Measurements from ENCODE around the gene TRIM8.
A peak's percentile ranks its signal among the peaks of the same experiment; 100 is the strongest.

Gene TRIM8, protein sequence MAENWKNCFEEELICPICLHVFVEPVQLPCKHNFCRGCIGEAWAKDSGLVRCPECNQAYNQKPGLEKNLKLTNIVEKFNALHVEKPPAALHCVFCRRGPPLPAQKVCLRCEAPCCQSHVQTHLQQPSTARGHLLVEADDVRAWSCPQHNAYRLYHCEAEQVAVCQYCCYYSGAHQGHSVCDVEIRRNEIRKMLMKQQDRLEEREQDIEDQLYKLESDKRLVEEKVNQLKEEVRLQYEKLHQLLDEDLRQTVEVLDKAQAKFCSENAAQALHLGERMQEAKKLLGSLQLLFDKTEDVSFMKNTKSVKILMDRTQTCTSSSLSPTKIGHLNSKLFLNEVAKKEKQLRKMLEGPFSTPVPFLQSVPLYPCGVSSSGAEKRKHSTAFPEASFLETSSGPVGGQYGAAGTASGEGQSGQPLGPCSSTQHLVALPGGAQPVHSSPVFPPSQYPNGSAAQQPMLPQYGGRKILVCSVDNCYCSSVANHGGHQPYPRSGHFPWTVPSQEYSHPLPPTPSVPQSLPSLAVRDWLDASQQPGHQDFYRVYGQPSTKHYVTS

DNA sequence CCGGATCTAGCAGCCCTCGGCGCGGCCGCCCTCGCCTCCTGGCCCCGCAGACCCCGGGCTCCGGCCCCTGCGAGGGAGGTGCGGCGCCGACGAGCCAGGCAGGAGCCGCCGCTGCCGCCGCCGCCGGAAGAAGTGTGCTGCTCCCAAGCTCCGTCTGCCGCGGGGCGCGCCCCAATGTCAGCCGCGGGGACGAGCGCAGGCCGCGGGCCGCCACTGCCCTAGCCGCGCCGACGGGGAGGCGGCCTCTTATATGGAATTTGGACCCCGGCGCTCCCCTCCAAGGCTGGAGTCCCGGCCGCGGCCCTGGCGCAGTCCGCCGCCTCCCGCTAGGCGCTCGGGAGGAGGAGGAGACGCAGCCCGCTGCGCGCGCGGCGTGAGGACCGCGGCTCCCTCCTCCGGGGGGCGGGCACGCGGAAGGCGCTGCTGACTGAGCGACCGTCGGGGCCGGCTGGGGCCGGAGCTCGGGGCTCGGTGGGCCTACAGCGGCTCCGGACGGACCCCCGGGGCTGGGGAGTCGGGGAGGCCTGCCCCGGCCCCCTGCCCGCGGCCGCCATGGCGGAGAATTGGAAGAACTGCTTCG is at the start of gene TRIM8:
TRIM8 (plus strand) TSS at position 414 of the 580 bp plus-strand sequence; CDS start at position 553, 139 bp downstream.
- peak in 3 of 4 experiments; percentile 28 to 57 (median 35) for DNase-seq

DNA sequence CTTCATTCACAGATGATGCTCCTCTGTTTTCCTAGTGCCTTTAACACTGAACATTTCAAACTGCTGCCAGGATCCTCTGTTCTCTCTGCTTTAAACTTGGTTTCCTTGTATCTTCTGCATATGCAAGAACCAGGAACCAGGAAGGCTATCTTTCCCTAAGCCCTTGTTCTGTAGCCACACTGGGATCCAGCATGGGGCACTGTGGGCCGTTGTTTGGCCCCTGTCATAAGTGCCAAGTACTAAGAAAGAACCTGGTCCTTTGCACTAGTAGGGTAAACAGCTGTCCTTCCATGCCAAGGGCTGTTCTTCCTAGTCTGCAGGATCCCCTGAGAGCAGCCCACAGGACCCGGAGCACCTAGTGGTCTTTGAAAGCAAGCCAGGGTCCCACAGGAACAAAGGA is 49.0 kb upstream of the TRIM8 start:
- DNase-seq = no peak

DNA sequence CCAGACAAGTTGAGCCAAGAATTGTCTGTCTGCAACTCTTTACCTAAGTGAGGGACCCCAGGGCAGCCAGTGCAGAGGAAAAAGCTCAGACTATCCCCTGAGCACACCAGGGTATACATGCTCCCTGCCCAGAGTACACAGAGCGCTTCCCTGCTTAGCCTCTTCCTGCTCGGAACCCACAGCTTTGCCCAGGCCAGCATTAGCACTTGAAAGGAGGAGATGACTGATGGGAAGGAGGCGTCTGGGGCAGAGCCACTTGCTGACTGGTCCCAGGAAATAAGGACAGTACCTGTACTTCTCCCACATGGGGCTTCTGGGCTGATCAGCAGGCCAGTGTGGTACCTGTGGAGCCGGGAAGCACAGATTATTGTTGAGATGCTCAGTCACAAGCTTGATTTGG is 48.4 kb upstream of the TRIM8 start:
- no peak for DNase-seq

DNA sequence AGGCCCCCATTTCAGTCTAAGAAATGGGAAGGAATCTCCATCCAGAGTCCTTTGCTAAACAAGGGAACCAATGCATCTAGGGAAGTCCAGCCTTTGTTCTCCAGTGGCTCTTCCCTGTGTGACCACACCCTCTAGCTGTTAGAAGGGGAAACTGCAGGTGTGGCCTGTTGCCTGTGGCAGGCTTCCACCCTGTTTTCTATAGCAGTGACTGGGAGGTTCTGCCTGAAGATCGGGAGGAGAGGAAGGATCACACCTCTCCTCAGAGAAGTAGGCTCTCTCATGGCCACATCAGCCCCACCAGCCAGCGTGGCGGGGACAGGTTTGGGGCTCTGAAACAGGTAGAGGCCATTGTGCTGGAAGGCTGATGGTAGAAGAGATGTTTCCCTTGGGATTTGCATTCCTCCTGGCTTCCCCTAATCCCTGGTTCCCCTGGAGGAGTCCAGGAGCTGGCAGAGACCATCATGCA is 47.7 kb upstream of the TRIM8 start:
- DNase-seq = no peak

DNA sequence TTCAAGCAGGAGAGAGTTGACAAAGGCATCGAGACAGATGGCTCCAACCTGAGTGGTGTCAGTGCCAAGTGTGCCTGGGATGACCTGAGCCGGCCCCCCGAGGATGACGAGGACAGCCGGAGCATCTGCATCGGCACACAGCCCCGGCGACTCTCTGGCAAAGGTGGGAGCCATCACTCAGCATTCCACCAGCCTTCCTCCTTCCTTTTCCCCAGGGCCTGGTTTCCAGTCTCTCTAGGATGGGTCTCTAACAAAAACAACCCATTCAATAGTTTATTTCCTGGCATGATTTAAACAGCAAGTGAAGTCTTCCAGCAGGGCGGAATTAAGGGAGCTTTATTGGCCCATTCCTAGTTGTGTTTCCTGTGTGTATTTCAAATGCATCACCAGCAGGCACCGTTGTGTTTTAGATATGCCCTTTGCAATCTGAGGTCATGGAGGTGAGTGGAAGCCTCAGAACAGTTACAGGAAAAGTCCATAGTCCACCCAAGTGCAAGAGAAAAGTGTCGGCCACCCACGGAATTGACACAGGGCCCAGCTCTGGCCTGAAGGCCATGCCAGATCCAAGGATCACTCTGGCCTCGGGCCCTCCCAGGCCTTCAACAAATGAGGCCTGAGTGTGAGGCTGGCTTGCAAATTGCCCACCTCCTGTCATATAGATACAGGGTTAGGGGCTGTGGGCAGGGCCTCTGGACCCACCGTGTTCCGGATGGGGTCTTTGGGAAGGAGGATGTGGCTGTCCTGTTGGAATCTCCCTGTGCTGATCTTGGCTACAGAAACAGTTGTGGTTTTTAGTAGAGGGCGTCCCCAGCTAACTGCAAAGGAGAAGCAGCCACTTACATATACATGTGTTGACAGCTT is 46.9 kb upstream of the TRIM8 start:
- DNase-seq = no peak

DNA sequence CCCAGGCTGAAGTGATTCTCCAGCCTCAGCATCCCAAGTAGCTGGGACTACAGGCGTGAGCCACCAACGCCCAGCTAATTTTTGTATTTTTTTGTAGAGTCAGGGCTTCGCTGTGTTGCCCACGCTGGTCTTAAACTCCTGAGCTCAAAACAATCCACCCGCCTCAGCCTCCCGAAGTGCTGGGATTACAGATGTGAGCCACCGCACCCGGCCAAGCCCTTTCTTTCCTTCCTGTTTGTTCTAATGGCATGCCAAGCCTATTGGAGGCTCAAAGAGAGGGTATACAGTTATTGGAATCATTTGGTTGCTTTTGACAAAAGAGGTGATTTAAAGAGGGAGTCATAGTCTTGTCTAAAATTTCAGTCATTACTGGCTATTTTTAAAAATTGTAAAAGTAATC is 46.0 kb upstream of the TRIM8 start:
- no peak for DNase-seq

DNA sequence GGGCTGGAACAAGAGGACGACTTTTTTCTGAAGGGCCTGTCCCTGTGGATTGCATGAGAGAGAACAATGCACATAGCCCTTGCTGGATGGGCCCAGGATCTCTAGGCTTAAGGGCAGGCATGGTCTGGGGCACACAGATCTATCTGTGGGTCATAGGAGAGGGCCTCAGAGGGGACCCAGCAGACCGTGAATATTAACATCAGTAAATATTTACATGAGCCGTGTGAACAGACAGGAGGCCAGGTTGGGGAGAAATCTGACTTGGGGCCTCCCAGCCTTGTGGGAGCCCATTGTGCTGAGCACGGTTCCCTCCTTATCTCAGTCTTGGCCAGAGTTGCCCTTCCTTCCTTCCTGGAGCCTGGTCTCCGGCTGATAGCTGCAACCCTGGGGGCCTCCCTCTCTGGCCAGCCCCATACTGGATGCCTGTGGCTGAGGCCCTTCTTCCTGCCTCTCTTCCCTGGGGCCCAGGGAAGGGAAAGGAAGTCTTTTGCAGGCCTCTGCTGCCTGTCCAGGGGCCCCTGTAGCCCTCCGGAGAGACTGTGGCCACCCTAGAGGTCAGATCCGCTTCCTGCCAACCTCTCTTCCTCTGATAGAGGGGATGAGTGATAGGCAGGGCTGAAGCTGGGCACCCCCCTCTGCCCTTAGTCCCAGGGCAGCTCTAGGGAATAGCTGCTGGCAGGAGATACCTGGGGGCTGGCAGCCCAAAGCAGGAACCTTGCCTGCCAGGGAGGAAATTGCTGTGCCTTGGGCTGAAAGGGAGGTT is 44.5 kb upstream of the TRIM8 start:
- no peak for DNase-seq

DNA sequence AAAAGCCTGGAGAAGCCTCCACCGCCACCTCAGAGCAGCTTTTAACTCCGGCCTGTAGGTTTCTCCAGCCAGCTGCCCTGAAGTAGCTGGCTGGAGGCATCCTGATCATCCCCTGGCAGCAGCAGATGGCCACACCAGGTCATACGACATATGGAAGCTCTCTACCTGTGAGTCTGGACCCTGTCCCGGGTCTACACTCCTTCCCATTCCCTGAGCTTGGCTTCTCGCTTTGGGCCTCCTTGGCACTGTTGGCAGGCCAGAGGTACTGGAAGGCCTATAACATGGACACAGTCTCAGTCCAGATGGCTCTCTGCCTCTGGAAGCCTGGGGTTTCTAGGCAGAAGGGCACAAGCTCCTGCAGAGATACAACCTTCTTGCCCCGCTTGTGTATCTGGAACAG is 43.5 kb upstream of the TRIM8 start:
- no peak for DNase-seq

DNA sequence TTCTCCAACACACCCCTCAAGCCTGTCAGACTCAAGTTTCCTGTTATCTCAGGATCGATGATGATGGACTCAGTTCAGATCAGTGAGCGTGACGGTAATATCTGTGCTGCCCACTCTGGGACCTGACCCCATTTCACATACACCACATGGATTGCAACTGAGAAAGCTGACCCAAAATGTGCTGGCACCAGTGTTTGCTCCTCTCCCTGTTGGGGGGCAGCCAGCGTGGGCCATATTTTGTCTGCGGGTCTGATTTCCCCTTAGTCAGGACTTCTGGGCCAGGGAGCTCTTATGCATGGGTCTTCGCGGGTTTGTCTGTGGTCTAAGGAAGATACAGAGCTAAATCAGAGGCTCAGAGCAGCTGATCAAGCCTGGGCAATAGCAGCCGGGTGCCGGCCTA is 42.6 kb upstream of the TRIM8 start:
- no peak for DNase-seq

DNA sequence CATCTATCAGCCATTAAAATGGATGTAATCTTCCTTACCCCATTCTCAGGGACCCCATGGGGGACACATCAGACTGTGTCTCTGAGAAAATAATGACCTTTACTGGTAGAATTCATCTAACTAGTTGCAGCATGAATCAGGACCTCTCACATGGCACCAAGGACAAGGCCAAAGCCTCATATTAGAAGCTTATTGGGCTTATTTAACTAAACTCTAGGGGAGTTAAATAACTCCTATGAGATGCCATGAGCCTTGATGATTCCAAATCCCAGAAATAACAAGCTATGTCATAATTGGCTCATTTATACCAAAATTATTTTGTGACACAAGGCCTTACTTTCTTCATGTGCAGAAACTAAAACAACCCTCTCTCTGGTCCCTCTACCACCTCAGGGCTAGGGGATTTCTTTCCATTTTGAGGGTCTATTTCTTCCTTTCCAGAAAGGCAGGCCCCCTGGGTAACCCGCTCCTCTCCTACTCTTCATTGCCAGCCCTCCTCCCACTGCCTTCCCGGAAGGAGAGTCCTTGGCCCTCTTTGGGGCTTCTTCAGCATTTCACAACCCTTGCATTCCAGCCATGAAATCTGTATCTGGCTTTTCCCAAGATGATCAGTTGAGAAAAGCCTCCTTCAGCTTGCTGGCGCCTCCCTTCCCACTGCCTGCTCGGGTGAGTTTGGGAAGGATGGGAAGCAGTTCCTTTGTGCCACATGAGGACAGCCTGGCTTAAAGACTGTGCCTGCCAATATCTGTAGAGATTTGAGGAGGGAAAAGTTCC is 41.8 kb upstream of the TRIM8 start:
- no peak for DNase-seq

DNA sequence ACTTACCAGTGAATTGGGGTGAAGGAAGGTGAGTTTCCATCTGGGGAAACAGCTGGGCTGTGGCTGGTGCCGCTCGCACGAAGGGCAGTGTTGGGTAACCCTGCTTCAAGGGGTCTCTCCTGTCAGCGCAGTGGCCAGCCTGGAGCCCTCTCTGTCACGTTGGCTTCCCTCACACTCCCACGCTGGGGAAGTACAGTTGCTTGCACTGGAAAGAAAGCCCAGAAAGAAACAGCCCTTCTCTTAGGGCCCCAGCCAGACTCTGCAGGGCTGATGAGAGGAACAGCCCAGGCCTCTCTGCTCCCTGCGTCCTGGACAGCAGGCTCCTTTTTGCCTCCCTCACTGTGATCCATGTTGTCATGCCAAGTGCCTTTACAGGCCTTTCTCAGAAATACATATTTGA is 40.3 kb upstream of the TRIM8 start:
- no peak for DNase-seq

DNA sequence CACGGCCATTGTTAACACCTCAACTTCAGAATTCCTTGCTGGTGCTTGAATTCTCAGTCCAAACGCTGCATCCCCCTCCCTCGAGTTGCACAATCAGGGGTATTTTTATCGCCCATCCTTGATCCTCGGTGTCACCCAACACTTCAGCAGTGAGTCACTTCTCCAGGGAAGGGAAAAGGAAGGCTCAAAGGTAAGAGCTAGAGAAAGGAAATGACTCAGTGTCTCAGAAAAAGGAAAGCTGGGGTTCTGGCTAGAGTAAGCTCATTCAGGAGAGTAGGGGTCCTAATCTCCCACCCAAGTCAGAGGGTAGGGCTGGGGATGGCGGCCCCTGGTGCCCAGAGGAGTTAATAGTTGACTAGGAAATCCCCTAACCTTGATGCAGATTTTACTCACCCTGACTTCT is 39.8 kb upstream of the TRIM8 start:
- DNase-seq = no peak

DNA sequence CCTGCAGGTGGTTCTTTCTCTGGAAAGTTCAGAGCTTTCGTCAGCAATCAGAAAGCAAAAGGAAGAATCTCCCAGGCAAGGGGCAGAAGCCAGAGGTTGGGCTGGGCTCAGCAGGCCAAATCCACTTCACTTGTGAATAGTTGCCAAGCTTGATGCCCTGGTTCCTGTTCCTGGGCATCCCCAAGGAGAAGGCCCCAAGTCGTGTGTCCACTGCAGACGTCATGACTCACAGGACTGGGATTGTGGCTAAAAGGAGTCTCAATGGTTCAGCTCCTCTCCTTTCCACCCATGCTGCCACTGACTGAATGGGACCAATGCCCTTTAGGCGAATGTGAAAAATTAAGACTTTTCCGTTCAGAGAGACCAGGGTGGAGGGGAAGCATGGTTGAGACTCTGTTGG is 38.6 kb upstream of the TRIM8 start:
- DNase-seq = no peak

DNA sequence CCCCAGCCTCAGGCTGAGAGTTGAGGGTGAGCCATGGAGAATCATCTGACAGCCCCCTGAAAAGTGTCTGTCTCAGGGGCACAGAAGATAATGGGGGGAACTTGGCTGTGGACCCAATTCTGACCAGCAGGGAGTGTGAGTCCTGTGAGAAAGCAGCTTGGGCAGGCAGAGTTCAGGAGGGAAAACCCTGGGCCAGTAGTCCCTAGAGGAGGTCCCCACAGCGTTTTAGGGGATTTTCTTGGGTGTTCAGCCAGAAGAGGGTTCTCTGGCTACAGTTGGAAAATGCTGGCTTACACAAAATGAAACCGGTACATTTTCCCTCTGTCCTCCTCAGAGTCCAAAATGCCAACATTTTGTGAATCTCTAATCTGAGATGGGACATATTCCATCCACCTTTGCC is 35.8 kb upstream of the TRIM8 start:
- no peak for DNase-seq

DNA sequence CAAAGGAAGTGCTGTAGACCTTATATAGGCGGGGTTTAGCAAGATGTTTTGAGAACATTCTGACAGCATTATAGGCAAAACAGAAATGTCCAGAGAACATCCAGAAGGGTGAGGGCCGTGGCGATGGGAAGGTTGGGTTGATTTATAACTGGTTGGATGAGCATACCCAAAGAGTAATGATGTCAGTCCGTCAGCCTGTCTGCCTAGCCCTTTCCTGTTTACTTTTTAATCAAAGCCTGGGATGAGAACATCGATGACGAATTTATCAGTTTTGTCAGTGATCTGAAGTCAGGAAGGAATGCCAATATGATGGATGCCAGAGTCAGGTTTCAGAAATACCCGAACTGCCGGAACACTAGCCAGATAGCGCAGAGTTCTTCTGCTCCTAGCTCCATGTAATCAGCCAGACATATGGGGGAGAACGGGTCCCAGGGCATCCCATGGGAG is 33.8 kb upstream of the TRIM8 start:
- no peak for DNase-seq

DNA sequence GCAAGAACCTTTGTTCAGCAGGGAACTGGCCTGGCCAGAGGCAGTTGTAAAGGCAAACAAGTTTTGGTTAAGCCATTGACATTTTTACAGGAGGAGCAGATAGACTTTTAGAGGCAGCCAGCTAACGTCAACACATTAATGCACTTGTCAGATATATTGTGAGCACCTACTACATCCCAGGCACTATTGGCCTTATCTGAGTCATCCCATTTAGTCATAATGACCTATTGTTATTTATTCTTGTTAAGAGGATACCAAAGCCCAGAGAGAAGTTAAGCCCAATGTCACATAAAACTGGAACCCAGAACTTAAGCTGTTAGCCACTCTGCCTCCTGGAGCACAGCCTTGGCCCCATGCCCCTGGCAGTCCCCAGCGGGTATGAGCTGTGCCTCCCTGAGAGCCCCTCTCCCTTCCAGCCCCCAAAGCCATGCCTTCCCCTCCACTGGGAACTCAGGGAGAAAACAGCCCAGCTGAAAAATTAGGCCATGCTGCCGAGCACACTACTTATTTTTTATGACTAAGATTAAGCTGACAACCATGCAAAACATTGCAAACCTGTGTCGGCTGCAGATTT is 32.7 kb upstream of the TRIM8 start:
- no peak for DNase-seq

DNA sequence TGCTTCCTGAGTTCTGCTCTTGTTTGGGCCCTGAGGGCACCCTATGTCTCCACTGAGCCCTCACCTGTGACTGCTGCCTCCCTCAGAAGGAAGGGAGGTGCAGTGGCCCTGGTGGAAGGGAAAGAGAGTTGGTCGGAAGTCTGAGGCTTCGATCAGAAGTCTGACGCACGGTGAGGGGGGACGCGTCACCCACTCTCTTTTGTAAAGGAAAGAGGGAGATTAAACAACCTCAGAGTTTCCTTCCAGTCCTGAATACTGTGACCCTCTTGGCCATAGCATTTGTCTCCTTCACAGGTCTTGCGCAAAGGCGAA is 31.4 kb upstream of the TRIM8 start:
- peak in 2 of 4 experiments; percentile 16 to 17 for DNase-seq

DNA sequence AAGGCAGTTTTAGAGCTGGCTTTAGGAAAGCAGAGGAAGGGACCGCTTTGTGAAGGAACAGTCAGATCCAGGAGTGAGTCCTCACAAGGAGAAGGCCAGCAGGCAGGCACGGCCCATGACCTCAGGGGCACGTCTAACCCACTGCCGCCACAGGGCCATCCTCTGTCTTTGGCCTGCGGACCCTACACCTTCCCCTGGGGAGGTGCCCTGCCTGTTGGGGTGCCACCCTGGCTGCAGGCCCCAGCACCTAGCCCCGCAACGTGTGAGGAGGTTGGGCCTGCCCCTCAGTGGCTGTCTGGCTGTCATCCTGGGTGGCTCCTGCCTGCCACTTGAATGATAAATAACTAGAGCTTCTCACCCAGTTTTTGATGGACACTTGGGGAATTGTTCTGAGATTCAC is 31.0 kb upstream of the TRIM8 start:
- DNase-seq = no peak

DNA sequence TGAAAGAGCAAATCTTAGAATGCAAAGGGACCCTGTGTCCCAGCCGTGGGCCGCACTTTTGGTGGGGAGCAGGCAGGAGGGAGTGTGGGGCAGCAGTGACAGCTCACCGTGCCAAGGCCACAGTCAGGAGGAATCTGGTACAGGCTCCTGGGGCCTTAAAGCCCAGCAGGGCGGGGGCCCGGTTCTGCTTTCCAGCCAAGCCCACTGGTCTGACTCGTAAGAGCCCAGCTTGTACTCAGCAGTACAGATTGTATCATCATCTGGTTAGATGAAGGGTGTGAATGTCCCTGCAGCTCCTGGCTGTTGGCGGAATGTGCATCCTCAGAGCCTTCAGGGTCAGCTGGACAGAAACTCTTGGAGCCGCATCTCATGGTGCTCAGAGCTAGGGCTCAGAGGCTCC is 30.5 kb upstream of the TRIM8 start:
- no peak for DNase-seq

DNA sequence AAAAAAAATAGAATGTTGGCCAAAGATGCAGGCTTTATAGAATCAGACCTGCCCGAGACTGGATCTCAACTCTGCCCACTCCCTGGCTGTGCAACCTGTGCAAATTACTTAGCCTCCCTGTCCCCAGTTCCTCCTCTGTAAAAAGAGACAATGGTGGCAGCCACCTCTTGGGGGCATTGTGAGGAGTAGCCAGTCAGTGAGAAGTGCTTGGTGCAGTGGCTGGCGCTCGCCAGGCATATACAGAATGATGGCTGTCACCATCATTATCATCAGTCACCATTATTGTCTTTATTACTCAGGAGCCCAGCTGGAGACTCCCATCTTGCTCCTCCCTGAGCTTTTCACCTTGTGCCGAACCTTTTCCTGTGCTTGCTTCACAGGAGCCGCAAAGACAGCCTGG is 29.4 kb upstream of the TRIM8 start:
- no peak for DNase-seq

DNA sequence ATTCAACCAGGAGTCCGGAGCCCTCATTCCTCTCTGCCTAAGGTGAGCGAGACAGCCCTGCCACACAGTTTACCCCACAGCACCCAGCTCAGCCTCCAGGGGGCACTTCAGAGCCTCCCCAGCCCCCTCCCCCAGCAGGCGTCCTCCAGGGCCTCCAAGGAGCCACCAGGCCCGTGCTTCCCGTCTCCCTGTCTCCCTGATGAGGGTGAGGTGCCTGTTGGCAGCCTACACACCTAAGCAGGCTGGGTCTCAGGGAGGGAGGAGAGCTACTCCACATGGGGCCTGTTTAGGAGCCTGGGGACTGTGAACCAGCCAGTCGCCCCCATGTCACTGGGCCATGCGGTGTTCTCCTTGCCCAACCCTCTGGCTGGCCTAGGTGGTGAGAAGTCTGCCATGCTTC is 28.9 kb upstream of the TRIM8 start:
- no peak for DNase-seq

Data from activated CD4-positive, CD25-positive, alpha-beta regulatory T cell (primary cell).